ENCODE data around the gene SLC16A5.
"Not testable (repeated sequence)": the region's sequence is repeated elsewhere in the genome, so short reads cannot be mapped to it uniquely, and the experiment has no call there.

The SLC16A5 gene

GRCh38 chr17:75064460-75064859 is 23.3 kb upstream of the SLC16A5 start:
- no peak for DNase-seq

- DNase-seq: no peak
These were observed 22.7 kb upstream of the SLC16A5 start for GRCh38 chr17:75064867-75065561.

GRCh38 chr17:75065562-75066151 is 22.1 kb upstream of the SLC16A5 start:
- DNase-seq: no peak

- DNase-seq: no peak
These were observed 19.9 kb upstream of the SLC16A5 start for GRCh38 chr17:75067856-75068255.

- DNase-seq: no peak
These were observed 19.0 kb upstream of the SLC16A5 start for GRCh38 chr17:75068750-75069149.

GRCh38 chr17:75069783-75070182 is 18.0 kb upstream of the SLC16A5 start:
- DNase-seq: no peak

GRCh38 chr17:75071478-75072271 is 16.1 kb upstream of the SLC16A5 start:
- DNase-seq: not testable (repeated sequence)

- not testable (repeated sequence) for DNase-seq
These were observed 14.8 kb upstream of the SLC16A5 start for GRCh38 chr17:75072909-75073308.

GRCh38 chr17:75073618-75074047 is 14.1 kb upstream of the SLC16A5 start:
- no peak for DNase-seq

- no peak for DNase-seq
These were observed 13.2 kb upstream of the SLC16A5 start for GRCh38 chr17:75074532-75074931.

GRCh38 chr17:75075597-75076336 is 12.0 kb upstream of the SLC16A5 start:
- DNase-seq: no peak

GRCh38 chr17:75077072-75077495 is 10.7 kb upstream of the SLC16A5 start:
- no peak for DNase-seq

- DNase-seq: peak; percentile 79
These were observed 10.1 kb upstream of the SLC16A5 start for GRCh38 chr17:75077496-75078283.

GRCh38 chr17:75078284-75079022 is 9.3 kb upstream of the SLC16A5 start:
- no peak for DNase-seq

GRCh38 chr17:75079023-75079373 is 8.8 kb upstream of the SLC16A5 start:
- DNase-seq: no peak

- DNase-seq: no peak
These were observed 5.9 kb upstream of the SLC16A5 start for GRCh38 chr17:75081611-75082540.

GRCh38 chr17:75082683-75083082 is 5.1 kb upstream of the SLC16A5 start:
- DNase-seq: no peak

- no peak for DNase-seq
These were observed 3.6 kb upstream of the SLC16A5 start for GRCh38 chr17:75084039-75084660.

- no peak for DNase-seq
These were observed 1.1 kb upstream of the SLC16A5 start for GRCh38 chr17:75086496-75087181.
